ENCODE data around the gene SNX33.

The SNX33 gene

GRCh38 chr15:75662823-75663519 lies 15.3 kb downstream of the SNX33 start:
- H3K36me3 ChIP-seq (ENCODE audit: control insufficient read depth, insufficient read depth, low read length), result no peaks in the 10 kb centered on the region
- DNase-seq, result no peak
- no peak overlapping the region for H3K27ac ChIP-seq (ENCODE audit: insufficient read depth, low read length, poor library complexity, severe bottlenecking)
- H3K27me3 ChIP-seq (replicated peaks; ENCODE audit: control insufficient read depth, insufficient read depth, low read length, poor library complexity, severe bottlenecking), result no peaks in the 10 kb centered on the region
- H3K9me3 ChIP-seq (ENCODE audit: control insufficient read depth, low read length), result no peaks in the 10 kb centered on the region
- H3K4me3 ChIP-seq (ENCODE audit: insufficient read depth, low read depth, low read length, poor library complexity, severe bottlenecking), result no peak overlapping the region
- H3K4me1 ChIP-seq (ENCODE audit: control insufficient read depth, insufficient read depth, low read length, poor library complexity, severe bottlenecking), result no peaks in the 10 kb centered on the region

- Histone ChIP-seq H3K4me1 (ENCODE audit: control insufficient read depth, insufficient read depth, low read length, poor library complexity, severe bottlenecking) (no peaks in the 10 kb centered on the region), H3K27ac (ENCODE audit: insufficient read depth, low read length, poor library complexity, severe bottlenecking) (no peak overlapping the region), H3K36me3 (ENCODE audit: control insufficient read depth, insufficient read depth, low read length) (no peaks in the 10 kb centered on the region), H3K27me3 (replicated peaks; ENCODE audit: control insufficient read depth, insufficient read depth, low read length, poor library complexity, severe bottlenecking) (no peaks in the 10 kb centered on the region), H3K9me3 (ENCODE audit: control insufficient read depth, low read length) (no peaks in the 10 kb centered on the region), H3K4me3 (ENCODE audit: insufficient read depth, low read depth, low read length, poor library complexity, severe bottlenecking) (no peak overlapping the region)
- DNase-seq, result no peak
These were observed 16.3 kb downstream of the SNX33 start for GRCh38 chr15:75663931-75664421.

GRCh38 chr15:75666823-75667501 lies 19.2 kb downstream of the SNX33 start:
- H3K27me3 ChIP-seq (replicated peaks; ENCODE audit: control insufficient read depth, insufficient read depth, low read length, poor library complexity, severe bottlenecking), result no peaks in the 10 kb centered on the region
- H3K4me1 ChIP-seq (ENCODE audit: control insufficient read depth, insufficient read depth, low read length, poor library complexity, severe bottlenecking), result no peaks in the 10 kb centered on the region
- no peak overlapping the region for H3K4me3 ChIP-seq (ENCODE audit: insufficient read depth, low read depth, low read length, poor library complexity, severe bottlenecking)
- DNase-seq, result no peak
- H3K27ac ChIP-seq (ENCODE audit: insufficient read depth, low read length, poor library complexity, severe bottlenecking), result no peak overlapping the region
- H3K9me3 ChIP-seq (ENCODE audit: control insufficient read depth, low read length), result no peaks in the 10 kb centered on the region
- no peaks in the 10 kb centered on the region for H3K36me3 ChIP-seq (ENCODE audit: control insufficient read depth, insufficient read depth, low read length)

DNA sequence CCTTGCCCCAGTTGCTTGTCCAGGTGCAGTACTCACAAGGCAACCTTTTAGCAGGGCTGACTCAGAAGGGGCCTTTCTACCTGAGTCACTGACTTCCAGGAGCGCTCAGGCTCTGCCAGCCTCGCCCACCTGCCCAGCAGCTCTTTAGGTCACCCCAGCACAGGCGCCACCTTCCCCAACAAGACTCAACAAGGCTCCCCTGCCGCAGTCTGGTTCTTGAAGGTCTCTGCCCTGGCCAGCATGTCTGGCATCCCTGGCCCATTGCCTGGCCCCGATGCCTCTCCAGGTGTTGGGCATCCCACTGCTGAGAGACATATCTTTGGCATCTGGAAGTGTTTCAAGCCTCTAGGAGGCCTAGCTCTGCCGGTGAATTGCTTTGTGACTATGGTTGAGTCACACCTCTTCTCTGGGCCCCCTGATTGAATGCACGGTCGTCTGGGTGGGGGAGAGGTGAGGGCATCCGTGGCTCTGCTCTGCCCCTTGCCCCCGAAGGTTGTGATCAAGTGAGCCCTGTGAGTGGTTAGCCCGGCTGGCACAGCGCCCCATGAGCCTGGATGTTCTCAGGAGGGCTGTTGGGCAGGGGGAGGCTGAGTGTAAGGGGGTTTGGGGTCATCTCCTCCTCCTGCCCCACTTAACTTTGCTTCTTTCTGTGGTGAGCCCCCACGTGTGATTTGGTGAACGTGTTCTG lies 21.6 kb downstream of the SNX33 start:
- no peak overlapping the region for H3K27ac ChIP-seq (ENCODE audit: insufficient read depth, low read length, poor library complexity, severe bottlenecking)
- no peaks in the 10 kb centered on the region for H3K36me3 ChIP-seq (ENCODE audit: control insufficient read depth, insufficient read depth, low read length)
- no peak for DNase-seq
- no peaks in the 10 kb centered on the region for H3K9me3 ChIP-seq (ENCODE audit: control insufficient read depth, low read length)
- H3K27me3 ChIP-seq (replicated peaks; ENCODE audit: control insufficient read depth, insufficient read depth, low read length, poor library complexity, severe bottlenecking), result no peaks in the 10 kb centered on the region
- H3K4me1 ChIP-seq (ENCODE audit: control insufficient read depth, insufficient read depth, low read length, poor library complexity, severe bottlenecking), result no peaks in the 10 kb centered on the region
- H3K4me3 ChIP-seq (ENCODE audit: insufficient read depth, low read depth, low read length, poor library complexity, severe bottlenecking), result no peak overlapping the region

- Histone ChIP-seq H3K27me3 (replicated peaks; ENCODE audit: control insufficient read depth, insufficient read depth, low read length, poor library complexity, severe bottlenecking) (no peaks in the 10 kb centered on the region), H3K4me3 (ENCODE audit: insufficient read depth, low read depth, low read length, poor library complexity, severe bottlenecking) (no peak overlapping the region), H3K9me3 (ENCODE audit: control insufficient read depth, low read length) (no peaks in the 10 kb centered on the region), H3K27ac (ENCODE audit: insufficient read depth, low read length, poor library complexity, severe bottlenecking) (no peak overlapping the region), H3K36me3 (ENCODE audit: control insufficient read depth, insufficient read depth, low read length) (no peaks in the 10 kb centered on the region), H3K4me1 (ENCODE audit: control insufficient read depth, insufficient read depth, low read length, poor library complexity, severe bottlenecking) (no peaks in the 10 kb centered on the region)
- no peak for DNase-seq
These were observed 22.1 kb downstream of the SNX33 start for GRCh38 chr15:75669879-75670212.

GRCh38 chr15:75671730-75672602 lies 24.3 kb downstream of the SNX33 start:
- H3K36me3 ChIP-seq (ENCODE audit: control insufficient read depth, insufficient read depth, low read length), result no peaks in the 10 kb centered on the region
- H3K4me1 ChIP-seq (ENCODE audit: control insufficient read depth, insufficient read depth, low read length, poor library complexity, severe bottlenecking), result no peaks in the 10 kb centered on the region
- H3K4me3 ChIP-seq (ENCODE audit: insufficient read depth, low read depth, low read length, poor library complexity, severe bottlenecking), result no peak overlapping the region
- no peaks in the 10 kb centered on the region for H3K27me3 ChIP-seq (replicated peaks; ENCODE audit: control insufficient read depth, insufficient read depth, low read length, poor library complexity, severe bottlenecking)
- no peaks in the 10 kb centered on the region for H3K9me3 ChIP-seq (ENCODE audit: control insufficient read depth, low read length)
- H3K27ac ChIP-seq (ENCODE audit: insufficient read depth, low read length, poor library complexity, severe bottlenecking), result no peak overlapping the region
- no peak for DNase-seq

DNA sequence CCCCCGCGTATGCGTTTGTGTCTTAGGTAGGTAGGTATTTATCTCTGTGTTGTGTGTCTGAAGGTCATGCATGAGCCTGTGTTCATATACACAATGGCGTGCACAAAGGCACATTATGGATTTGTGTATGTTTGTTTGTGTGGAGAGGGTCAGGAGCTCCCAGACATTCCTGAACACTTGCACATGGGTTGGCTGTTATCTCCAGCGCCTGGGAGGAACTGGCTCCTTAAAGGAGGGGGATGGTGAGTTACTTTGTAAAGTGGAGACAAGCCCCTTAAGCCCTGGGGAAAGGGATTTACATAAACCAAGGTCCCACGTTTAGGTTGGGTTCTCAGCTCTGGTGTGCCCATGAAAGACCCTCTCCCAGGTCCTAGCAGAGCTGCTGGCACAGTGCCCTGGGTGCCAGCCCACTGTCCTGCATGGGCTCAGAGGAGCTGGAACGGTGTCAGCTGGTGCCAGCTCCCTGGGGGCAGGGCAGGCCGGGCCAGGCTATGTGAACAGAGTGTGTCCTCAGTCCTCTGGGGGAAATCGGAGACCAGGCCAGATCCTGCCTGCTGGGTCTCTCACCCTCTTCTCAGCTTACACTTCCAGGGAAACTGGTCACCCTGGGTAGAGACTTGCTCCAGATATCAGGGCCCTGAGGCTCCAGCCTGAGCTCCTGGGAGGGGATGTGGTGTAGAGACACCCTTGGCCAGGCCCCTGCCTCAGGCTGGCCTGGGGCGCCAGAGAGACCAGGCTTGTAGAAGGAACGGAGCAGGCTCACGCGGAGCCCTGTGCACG lies 25.1 kb downstream of the SNX33 start:
- Histone ChIP-seq H3K4me3 (ENCODE audit: insufficient read depth, low read depth, low read length, poor library complexity, severe bottlenecking) (no peak overlapping the region), H3K36me3 (ENCODE audit: control insufficient read depth, insufficient read depth, low read length) (no peaks in the 10 kb centered on the region), H3K9me3 (ENCODE audit: control insufficient read depth, low read length) (no peaks in the 10 kb centered on the region), H3K27me3 (replicated peaks; ENCODE audit: control insufficient read depth, insufficient read depth, low read length, poor library complexity, severe bottlenecking) (no peaks in the 10 kb centered on the region), H3K27ac (ENCODE audit: insufficient read depth, low read length, poor library complexity, severe bottlenecking) (no peak overlapping the region), H3K4me1 (ENCODE audit: control insufficient read depth, insufficient read depth, low read length, poor library complexity, severe bottlenecking) (no peaks in the 10 kb centered on the region)
- DNase-seq, result no peak

GRCh38 chr15:75673426-75674235 lies 25.9 kb downstream of the SNX33 start:
- DNase-seq, result no peak
- Histone ChIP-seq H3K9me3 (ENCODE audit: control insufficient read depth, low read length) (no peaks in the 10 kb centered on the region), H3K4me1 (ENCODE audit: control insufficient read depth, insufficient read depth, low read length, poor library complexity, severe bottlenecking) (no peaks in the 10 kb centered on the region), H3K36me3 (ENCODE audit: control insufficient read depth, insufficient read depth, low read length) (no peaks in the 10 kb centered on the region), H3K4me3 (ENCODE audit: insufficient read depth, low read depth, low read length, poor library complexity, severe bottlenecking) (no peak overlapping the region), H3K27ac (ENCODE audit: insufficient read depth, low read length, poor library complexity, severe bottlenecking) (no peak overlapping the region), H3K27me3 (replicated peaks; ENCODE audit: control insufficient read depth, insufficient read depth, low read length, poor library complexity, severe bottlenecking) (no peaks in the 10 kb centered on the region)

- Histone ChIP-seq H3K36me3 (ENCODE audit: control insufficient read depth, insufficient read depth, low read length) (no peaks in the 10 kb centered on the region), H3K27ac (ENCODE audit: insufficient read depth, low read length, poor library complexity, severe bottlenecking) (no peak overlapping the region), H3K4me1 (ENCODE audit: control insufficient read depth, insufficient read depth, low read length, poor library complexity, severe bottlenecking) (no peaks in the 10 kb centered on the region), H3K9me3 (ENCODE audit: control insufficient read depth, low read length) (no peaks in the 10 kb centered on the region), H3K27me3 (replicated peaks; ENCODE audit: control insufficient read depth, insufficient read depth, low read length, poor library complexity, severe bottlenecking) (no peaks in the 10 kb centered on the region), H3K4me3 (ENCODE audit: insufficient read depth, low read depth, low read length, poor library complexity, severe bottlenecking) (no peak overlapping the region)
- DNase-seq, result no peak
These were observed 26.7 kb downstream of the SNX33 start for GRCh38 chr15:75674366-75674765.
